ENCODE data around the gene ITGA8. TPM values are rescaled to one million over a fixed set of nuclear protein-coding genes. Genes with fewer than 3 reads are reported as not detected.
"Not testable (repeated sequence)": the region's sequence is repeated elsewhere in the genome, so short reads cannot be mapped to it uniquely, and the experiment has no call there.

Gene ITGA8
- 2.8 TPM for total RNA-seq

DNA sequence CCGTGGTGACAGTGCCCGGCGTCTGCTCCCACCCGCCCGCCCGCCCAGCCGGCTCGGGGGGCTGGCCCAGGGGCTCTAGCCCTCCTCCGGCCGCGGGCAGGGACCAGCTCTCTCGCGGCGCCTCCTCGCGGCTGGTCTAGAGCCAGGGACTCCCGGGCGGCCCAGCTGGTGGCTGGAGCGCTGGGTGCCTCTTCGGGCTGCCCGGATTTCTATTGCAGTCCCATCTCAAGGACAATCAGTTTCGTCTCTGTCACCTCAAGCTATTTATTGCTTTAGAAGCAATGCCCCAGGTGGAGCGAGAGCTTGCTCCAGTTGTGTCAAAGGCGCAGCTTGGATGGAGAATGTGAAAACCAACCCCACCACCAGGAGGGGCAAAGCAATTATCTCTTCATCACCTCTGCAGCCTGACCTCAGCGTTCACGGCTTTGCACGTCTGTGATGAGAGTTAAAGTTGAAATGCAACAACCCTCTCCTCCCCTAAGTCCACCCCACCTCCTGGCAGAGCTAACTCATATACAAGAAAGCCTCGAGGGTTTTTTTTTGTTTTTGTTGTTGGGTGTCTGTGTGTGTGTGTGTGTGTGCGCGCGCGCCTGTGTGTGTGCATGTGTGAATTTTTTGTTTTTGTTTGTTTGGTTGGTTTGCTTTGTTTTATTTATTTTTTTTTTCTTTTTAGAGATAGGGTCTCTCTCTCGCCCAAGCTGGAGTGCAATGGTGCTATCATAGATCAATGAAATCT is at the start of gene ITGA8:
TSS of gene ITGA8 (minus strand) at position 24 of the 736 bp plus-strand sequence. CDS start 151 bp downstream, outside the sequence.
- no peak for DNase-seq

DNA sequence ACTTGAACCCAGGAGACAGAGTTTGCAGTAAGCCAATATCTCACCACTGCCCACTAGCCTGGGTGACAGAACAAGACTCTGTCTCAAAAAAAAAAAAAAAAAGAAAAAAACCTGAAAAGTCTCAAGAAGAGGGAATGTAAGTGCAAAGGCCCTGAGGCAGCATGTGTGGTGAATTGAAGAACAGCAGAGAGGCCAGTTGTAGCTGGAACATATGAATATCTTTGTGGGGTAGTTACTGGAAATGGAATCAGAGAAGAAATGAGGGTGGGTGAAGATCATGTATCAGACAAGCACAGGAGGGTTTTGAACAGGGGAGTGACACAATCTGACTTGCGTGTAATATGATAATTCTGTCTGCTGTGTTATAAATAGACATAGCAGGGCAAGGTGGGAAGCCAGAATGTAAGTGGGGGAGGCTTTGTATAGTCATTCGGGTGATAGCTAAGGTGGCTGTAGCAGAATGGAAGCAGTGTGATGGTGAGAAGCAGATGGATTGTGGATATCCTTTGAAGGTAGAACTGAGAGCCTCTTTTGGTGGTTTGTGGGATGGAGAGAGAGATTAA is 45.3 kb upstream of the ITGA8 start:
- DNase-seq = no peak

DNA sequence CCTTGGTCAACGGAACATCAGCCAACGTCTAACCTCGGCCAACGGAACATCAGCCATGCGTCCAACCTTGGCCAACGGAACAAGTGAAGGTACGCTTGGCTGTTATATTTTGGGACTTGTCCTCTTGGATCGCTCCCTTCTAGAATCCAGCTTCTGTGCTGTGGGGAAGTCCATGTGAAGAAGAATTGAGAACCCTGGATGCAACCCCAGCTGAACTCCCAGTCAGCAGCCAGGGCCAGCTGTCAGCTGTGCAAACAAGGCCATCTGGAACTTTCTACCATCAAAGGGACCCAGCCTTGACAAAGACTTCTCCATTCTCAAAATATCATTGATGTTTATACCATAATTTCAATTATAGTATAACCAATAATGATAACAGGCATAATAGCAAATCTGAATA is 43.3 kb upstream of the ITGA8 start:
- DNase-seq = no peak

DNA sequence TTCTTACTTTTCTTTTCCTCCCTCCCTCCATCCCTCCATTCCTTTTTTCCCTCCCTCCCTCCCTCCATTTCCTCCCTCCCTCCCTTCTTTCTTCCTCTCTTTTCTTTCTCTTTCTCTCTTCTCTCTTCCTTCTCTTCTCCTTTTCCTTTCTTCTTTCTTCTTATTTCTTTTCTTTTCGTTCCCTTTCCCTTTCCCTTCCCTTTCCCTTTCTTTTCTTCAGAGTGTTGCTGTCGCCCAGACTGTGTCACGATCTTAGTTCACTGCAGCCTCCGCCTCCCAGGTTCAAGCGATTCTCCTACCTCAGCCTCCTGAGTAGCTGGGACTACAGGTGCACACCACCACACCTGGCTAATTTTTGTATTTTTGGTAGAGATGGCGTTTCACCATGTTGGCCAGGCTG is 42.5 kb upstream of the ITGA8 start:
- DNase-seq = not testable (repeated sequence)

DNA sequence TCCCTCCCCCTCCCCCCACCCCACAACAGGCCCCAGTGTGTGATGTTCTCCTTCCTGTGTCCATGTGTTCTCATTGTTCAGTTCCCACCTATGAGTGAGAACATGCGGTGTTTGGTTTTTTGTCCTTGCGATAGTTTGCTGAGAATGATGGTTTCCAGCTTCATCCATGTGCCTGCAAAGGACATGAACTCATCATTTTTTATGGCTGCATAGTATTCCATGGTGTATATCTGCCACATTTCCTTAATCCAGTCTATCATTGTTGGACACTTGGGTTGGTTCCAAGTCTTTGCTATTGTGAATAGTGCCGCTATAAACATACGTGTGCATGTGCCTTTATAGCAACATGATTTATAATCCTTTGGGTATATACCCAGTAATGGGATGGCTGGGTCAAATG is 41.5 kb upstream of the ITGA8 start:
- not testable (repeated sequence) for DNase-seq

DNA sequence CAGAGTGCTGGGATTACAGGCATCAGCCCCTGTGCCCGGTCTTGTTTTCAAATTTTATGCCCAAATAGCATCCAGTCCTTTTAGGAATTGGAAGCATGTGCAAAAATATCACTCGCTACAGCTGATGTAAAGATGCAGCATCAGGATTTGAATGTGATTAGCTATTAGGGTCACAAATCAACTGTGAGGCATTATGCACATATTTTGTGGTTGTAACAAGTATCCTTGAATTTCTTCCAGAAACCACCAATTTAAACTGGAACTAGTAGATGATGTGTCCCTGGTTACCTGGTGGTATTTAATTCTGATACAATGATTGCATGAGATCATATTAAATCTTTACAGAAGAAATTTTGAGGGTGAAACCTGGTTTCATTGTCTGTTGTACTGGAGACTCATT is 41.0 kb upstream of the ITGA8 start:
- no peak for DNase-seq

DNA sequence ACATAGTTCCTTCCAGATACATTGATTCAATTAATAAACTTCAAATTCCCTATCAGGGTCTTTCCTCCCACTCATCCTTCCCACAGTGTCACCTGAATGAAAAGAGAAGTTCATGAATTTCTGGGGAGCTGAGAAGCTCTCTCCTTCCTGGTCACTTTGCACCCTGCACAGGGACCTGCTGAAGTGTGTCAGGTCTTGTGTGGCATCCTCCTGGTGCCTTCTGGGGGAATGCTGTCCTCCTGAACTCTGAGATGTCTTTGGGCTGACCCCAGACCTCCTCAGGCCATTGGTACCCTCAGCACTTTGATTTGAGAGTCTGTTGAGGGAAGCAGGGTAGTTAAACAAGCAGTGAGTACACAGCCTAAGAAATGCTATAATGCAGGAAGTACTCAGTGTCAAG is 39.5 kb upstream of the ITGA8 start:
- DNase-seq = no peak

DNA sequence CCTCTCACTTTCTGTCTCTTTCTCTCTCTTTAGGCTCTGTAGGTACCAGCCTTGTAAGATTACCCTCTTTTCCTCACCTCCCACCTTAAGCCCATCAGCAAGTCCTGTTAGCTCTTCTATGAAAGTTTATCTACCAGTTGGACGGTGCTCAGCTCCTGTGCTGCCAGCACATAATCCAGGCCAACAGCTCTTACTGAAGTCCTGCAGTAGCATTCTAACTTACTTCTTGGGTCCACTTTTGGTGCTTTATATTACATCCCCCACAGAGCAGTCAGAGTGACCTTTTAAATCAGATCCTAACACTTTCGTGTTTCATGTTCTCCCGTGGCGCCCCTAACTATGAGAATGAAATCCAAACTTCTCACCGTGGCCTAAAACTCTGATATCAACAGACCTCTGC is 38.9 kb upstream of the ITGA8 start:
- DNase-seq = no peak

DNA sequence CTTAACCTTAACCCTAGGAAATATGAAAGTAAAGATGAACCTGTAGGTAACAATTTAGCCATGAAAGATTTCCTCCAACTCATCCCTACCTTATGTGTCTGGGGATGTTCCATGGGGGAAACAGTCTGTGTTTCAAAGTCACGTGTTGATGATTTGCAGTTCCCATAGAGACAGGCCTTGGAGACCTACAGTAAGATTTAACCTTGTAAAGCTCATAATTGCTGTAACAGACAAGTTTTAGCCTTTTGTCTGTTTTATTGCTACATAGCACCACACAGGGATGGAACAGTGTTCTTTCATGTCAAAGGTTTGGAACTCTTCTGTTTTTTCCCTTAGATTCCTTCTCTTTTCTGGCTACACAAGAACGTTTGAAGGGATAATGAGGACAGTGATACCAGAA is 35.2 kb upstream of the ITGA8 start:
- DNase-seq = no peak

DNA sequence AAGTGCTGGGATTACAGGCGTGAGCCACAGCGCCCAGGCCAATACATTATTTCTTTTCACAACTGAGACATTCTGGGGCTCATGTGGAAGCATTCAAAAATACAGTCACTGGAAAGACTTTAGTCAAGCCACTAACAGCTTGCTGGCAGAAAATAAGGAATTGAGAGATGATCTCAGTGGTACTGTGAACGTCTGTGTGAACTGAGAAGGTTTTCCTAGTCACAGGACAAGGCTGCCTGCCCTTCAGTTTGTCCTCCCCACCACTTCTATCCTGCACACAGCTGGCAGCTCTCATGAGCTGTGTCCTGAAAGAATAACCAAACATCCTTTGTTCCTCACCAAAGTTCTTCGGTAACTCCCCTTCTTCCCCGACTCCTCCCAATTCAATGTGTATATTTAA is 31.3 kb upstream of the ITGA8 start:
- no peak for DNase-seq

DNA sequence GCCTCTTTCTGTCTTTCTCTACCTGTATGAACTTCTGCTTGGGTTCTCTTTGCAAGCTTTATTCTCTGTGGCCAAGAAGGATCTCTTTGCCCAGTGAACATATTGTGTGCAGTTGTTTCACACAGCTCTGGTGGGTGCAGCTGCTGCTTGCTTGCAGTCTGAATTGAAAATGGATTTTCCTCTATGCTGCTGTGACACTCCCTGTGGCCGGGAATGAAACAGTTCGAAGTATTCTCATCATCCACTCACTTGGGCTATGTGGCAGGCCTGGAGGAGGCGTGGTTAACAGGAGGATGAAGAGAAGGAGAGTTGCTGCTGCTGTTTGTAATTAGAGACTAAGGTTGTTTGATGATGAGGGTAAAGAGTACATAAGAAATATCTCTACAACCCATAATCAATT is 28.4 kb upstream of the ITGA8 start:
- no peak for DNase-seq

DNA sequence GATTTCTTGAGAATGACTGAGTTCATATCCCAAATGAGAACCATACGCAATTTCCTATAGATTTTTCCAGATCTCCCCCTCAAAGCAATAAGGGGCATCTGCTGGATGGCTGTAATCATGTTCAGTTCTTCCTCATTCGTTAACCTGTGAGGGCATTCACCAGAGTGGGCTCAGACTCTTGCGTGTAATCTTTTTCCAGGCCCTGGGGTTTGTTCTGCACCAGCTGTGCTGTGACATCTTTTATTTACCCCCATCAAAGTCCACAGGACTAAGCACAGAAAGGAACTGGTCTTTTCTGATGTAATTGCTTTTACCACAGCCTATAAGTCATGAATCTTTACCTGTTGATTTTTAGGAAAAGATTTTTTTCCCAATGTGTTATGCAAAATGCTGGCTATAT is 27.9 kb upstream of the ITGA8 start:
- no peak for DNase-seq

DNA sequence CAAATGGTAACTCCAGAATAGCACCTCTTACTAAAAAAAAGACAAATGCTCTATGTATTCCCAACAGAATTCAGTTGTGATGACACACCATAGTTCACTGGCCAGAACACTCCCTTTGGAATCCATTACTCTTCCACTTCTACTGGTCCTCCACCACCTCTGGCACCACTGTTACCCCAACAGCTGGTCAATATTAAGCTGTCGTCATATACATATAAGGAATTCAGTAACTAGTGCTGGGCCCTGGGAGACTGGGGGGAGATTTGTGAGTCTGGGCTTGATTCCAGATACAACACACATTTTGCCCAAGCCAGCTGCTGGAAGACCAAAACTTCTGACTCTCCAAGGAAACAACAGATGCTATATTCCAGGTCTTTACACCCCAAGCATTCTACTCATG is 26.0 kb upstream of the ITGA8 start:
- no peak for DNase-seq

DNA sequence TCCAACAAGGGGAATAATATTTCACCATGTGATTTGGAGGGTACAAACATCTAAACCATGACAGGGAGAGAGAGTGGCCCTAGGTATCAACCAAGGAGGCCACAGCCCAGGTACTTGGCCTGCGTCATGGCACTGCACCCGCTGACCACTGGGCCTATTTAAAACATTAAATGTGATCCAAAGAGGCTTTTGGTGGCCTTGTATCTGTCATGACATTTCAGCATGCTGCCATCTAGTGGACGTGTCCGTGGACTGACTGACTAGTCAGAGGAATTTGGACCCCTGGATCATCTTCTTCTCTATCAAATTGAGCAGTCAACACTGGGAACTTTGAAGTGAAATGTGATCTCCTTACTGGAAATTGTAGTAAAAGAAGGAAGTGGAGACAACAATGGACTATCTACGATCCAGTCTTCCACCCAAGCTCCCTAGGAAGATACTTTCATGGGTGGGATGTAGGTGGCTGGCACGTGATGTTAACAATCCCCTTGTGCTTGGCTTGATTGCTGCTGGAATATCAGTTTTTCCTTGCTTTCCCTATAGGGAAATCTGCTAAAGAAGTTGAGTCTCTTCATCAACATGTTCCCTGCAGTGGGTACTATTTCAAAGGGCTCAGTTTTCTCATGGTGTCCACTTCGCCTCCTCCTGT is 24.6 kb upstream of the ITGA8 start:
- no peak for DNase-seq

DNA sequence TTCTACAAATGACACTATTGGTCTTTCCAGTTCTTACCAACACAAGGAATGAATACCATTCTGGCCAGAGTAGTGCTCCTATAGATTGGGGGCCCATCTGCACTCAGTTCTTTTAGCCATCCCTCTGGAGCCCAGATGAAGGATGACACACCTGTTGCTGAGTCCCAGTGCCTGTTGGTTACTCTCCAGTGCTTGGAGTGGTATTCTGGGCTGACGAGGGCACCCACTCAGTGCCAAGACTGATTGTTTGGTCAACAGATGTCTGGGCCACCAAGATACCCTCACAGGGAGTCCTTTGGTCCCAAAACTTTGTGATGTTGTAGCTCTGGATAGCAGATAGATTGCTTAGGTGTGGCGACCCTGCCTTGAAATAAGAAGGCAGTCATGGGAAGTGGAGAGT is 23.7 kb upstream of the ITGA8 start:
- DNase-seq = no peak

DNA sequence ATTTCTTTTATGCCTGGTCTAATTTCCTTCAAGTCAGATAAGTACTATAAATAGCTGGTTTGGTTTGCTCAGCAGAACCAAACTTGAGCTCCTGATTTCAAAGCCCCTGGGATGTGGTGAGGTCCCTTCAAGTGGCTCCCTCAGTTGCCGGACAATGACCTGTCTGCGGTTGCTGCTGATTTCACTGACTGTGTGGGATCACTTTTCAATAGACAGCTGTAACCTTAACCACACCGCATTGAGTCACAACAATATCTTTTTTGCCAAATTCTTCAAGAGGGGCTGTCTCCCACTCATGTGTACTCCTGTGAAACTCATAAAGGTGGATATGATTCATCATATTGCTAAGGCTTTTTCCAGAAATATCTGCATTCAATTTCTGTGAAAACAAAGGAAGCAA is 23.1 kb upstream of the ITGA8 start:
- DNase-seq = no peak

DNA sequence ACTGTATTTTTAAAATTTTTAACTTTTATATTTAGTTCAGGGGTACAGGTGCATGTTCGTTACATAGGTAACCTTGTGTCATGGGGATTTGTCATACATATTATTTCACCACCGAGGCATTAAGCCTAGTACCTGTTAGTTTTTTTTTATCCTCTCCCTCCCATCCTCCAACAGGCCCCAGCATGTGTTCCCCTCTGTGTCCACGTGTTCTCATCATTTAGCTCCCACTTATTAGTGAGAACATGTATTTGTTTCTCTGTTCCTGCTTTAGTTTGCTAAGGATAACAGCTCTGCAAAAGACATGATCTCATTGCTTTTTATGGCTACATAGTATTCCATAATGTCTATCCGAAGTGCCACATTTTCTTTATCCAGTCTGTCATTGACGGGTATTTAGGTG is 22.4 kb upstream of the ITGA8 start:
- DNase-seq = no peak

DNA sequence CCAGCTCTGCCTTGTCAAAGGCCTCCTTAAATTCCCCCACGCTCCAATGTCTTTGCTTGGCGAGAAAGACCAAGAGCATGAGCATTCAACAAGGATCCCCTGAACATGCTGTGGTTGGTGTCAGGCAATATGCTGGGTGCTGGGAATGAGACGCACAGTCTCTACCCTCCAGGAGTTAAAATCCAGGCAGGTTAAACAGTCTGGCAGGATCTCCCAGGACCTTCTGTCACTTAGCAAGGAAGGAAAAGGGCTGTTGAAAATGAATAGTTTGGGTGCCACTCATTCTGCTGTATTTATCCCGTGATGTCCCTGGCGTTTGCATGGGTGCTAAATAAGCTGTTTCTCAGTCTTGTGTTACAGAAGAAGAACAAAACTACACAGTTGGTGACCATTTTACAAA is 21.9 kb upstream of the ITGA8 start:
- no peak for DNase-seq

DNA sequence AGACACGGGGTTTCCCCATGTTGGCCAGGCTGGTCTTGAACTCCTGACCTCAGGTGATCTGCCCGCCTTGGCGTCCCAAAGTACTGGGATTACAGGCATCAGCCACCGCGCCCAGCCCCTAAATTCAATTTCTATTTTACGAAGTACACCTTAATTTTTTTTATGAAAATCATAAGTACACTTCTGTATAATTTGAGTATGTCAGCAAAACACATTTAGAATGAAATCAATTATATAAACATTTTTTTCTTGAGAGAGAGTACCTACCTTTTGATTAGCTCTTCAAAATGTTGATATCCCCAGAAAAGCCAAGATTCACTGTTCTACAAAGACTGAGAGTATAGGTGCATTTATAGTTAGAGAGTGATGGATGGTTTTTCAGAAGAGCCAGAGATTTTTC is 20.5 kb upstream of the ITGA8 start:
- DNase-seq = no peak

DNA sequence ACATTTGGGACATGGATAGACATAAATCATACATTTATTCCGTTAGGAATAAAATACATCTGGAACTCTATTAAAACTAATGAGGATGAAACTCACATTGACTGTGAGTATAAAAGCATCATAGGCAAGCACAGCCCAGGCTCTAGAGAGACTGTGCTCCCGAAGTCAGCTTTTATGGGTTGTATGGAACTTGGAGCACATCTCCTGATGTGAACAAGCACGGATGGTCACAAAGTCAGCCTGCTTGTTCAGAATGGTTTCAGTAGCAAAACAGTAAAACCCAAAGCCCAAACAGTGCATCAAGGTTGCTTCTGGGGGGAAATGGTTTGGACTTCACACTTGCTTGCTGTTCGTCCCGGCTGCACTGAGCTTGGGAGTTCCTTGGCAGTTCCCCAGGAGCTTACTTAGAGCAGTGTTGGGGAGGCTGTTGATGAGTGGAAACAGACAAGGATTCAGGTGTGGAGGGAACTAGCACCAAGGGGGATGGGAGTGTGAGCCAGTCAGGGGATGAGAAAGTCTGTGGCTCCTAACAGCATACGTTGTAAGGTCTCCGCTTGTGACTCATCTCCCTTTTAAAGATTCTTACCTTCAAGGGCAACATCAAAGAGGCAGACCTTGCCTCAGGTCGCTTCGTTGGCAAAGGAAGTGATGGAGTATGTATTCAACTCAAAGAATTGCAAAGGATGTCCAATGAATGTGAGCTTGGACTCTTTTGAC is 19.7 kb upstream of the ITGA8 start:
- no peak for DNase-seq

DNA sequence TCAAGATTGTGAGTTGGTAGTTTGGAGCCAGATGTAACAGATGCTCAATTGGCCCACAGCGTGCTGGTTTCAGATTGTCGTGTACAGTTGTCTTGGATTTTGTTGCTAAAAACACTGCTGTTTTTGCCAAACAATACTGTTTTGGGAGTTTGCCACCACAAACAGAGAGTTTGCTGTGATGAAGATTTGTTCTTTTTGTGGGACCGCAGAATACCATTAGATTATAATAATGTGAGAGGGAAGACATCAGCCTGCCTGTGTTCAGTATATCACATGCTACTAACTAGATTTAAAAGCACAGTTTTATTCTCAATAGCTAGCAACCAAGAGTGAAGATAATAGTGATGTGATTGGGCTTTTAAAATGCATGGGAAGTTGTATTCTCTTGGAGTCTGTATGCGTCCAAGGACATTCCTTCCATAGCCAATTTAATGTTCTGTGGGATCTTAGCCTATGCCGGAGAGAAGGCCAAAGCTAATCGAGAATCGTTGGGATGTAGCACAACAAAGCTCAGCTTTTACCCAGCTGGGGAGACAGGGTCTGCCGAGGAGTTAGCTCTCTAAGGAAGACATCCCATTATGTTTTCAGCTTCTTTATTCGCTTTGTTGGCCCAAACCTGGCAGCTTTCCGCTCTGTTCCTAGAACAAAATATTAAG is 18.7 kb upstream of the ITGA8 start:
- no peak for DNase-seq

DNA sequence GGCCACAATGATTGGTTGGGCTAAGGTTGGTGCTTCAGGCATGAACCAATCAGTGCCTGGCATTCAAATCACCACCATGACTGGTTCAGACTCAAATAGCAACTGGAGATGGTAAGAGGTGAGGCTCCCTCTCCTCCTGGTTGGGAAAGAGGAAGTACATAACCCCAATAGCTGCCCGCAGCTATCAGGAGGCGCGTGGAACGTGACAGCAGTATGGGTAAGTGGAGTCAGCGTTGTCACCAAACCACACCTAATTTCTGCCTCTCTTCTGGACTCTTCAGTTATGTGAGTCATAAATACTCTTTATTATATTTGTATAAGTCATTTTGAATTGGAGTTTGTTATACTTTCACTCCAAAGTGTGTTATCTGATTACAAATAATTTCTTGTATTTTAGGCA is 17.9 kb upstream of the ITGA8 start:
- DNase-seq = no peak

DNA sequence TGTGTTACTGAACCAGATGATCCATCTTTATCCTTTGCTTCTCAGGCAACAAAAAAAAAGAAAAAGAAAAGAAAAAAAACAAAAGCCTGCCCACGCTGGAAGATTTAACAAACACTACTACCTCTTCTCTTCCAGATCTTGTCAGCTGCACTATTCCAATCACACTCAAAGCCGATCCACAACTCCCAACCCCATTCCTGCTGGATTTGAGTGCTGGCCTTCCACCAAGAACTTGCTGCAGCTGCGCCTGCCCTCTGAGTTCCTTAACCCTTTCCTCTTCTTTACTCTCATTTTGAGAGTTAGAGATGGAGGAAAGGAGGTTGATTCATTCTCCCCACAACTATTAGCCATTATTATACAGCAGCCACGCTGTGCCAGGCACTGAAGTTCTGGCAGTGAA is 16.0 kb upstream of the ITGA8 start:
- peak; percentile 9 for DNase-seq
